DOHH2 (cell line): Measurements from ENCODE around the gene NBPF1.
"Not testable (repeated sequence)": the region's sequence is repeated elsewhere in the genome, so short reads cannot be mapped to it uniquely, and the experiment has no call there.

ENCODE experiments used
- CTCF ChIP-seq: fragments of 200-600 bp; sonication (generic); IDR thresholded peaks from one replicate; pipeline ENCODE4 v1.5.1; 2014; ENCODE audit warnings: antibody characterized with exemption, mild to moderate bottlenecking, low read depth, low read length; ENCODE audit not compliant: poor library complexity, severe bottlenecking
- EZH2phosphoT487 ChIP-seq: fragments of 200-600 bp; sonication (generic); IDR thresholded peaks from 2 replicates; pipeline ENCODE4 v1.6.1; 2017; ENCODE audit warnings: borderline replicate concordance, mild to moderate bottlenecking, antibody characterized with exemption, low read length, moderate library complexity, mixed read lengths

- TF ChIP-seq CTCF, EZH2phosphoT487: not testable (repeated sequence)
Observed at GRCh38 chr1:16518913-16519254, 94.5 kb downstream of the NBPF1 start.
